Measurements from ENCODE around the gene NECTIN3.

DNA sequence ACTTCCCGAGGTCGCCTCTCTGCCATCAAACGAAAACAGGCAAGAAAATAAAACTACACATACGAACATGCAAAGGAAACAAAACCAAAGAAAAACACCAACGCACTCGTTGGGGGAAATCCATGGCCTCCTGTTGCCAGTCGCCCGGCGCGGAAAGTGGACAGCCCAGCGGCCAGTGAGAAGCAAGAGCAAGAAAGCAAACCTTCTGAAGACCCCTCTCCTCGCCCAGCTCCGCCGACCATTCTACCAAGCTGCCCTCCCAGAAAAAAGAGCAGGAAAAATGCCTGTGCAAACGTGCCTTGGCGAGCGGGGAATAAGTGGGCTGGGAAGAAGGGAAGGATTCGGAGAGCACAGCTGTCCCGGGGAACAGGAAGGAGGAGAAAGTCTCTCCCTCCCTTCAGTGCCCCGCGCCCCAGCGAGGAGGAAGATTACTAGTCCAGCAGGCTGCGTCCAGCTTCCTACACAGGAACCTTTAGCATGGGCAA lies 802 bp upstream of the NECTIN3 start:
- TF ChIP-seq, protein P1, sequence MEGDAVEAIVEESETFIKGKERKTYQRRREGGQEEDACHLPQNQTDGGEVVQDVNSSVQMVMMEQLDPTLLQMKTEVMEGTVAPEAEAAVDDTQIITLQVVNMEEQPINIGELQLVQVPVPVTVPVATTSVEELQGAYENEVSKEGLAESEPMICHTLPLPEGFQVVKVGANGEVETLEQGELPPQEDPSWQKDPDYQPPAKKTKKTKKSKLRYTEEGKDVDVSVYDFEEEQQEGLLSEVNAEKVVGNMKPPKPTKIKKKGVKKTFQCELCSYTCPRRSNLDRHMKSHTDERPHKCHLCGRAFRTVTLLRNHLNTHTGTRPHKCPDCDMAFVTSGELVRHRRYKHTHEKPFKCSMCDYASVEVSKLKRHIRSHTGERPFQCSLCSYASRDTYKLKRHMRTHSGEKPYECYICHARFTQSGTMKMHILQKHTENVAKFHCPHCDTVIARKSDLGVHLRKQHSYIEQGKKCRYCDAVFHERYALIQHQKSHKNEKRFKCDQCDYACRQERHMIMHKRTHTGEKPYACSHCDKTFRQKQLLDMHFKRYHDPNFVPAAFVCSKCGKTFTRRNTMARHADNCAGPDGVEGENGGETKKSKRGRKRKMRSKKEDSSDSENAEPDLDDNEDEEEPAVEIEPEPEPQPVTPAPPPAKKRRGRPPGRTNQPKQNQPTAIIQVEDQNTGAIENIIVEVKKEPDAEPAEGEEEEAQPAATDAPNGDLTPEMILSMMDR (IDR thresholded peaks at IDR 0.05), result no peak
- TF ChIP-seq POLR2A (IDR thresholded peaks at IDR 0.05), result no peak
